ENCODE data around the gene SYNGR2. TPM values are rescaled to one million over a fixed set of nuclear protein-coding genes. Genes with fewer than 3 reads are reported as not detected.

The SYNGR2 gene
- total and polyA plus RNA-seq, 2 of the 8 experiments (the other 6 are each of a cell fraction or from before 2014, with no cell fraction given): 50.0 to 139 TPM

GRCh38 chr17:78184868-78185267 is 16.5 kb downstream of the SYNGR2 start:
- Histone ChIP-seq H3K23ac (ENCODE audit: insufficient read length) (no peak overlapping the region), H3K4me3 (ENCODE audit: extremely low read depth in 1 of 4, insufficient read depth in 2 of 4, low read depth in 3 of 4, low read length in 4 of 4) (no peak overlapping the region; a peak in 1 of 8 replicates), H2BK15ac (ENCODE audit: low read length) (no peak overlapping the region), H4K91ac (replicated peaks; ENCODE audit: insufficient read length, low read length) (no peak overlapping the region), H3K56ac (replicated peaks; ENCODE audit: insufficient read length, low read depth, low read length) (no peak overlapping the region), H3K27me3 (replicated peaks in 1 of 4; ENCODE audit: control insufficient read depth in 3 of 4, extremely low read depth in 1 of 4, insufficient read depth in 3 of 4, low read length in 3 of 4) (no peaks in the 10 kb centered on the region; a peak in 1 of 7 replicates), H2AK5ac (ENCODE audit: low read depth, low read length) (no peak overlapping the region), H2BK12ac (ENCODE audit: low read depth, low read length) (no peak overlapping the region), H4K20me1 (replicated peaks in 1 of 2; ENCODE audit: control insufficient read depth in 1 of 2, insufficient read depth in 2 of 2, low read length in 2 of 2) (peaks cover 10% of the 10 kb centered on the region in 2 experiments), H3K18ac (ENCODE audit: extremely low read depth, low read length) (no peak overlapping the region), H3K27ac (ENCODE audit: low read depth, low read length) (no peak overlapping the region), H3K9me3 (ENCODE audit: insufficient read depth in 2 of 2, low read depth in 1 of 2, low read length in 1 of 2) (no peaks in the 10 kb centered on the region), H3K23me2 (ENCODE audit: low read depth, low read length) (peaks cover 4% of the 10 kb centered on the region), H3K14ac (ENCODE audit: insufficient read length) (no peak overlapping the region), H2AFZ (ENCODE audit: low read length) (no peak overlapping the region), H2BK120ac (replicated peaks; ENCODE audit: low read depth, low read length) (no peak overlapping the region), H2BK5ac (ENCODE audit: low read depth, low read length) (no peak overlapping the region; the same call in 1 of the 2 replicates), H3K79me2 (ENCODE audit: control insufficient read depth in 1 of 2, insufficient read depth in 2 of 2, low read length in 2 of 2) (peaks cover 0 to 42% of the 10 kb centered on the region in 2 experiments; a peak in 3 of 4 replicates), H3K4me2 (ENCODE audit: insufficient read depth in 1 of 2, low read depth in 2 of 2, low read length in 2 of 2) (peak overlapping the region; percentile 45 to 80), H3K79me1 (ENCODE audit: low read depth, low read length) (peaks cover 12% of the 10 kb centered on the region), H4K5ac (ENCODE audit: insufficient read length, low read depth, low read length) (no peak overlapping the region), H2BK20ac (ENCODE audit: low read length) (no peak overlapping the region), H3K4me1 (replicated peaks in 1 of 4; ENCODE audit: control insufficient read depth in 3 of 4, insufficient read depth in 4 of 4, low read length in 3 of 4) (peaks cover 0 to 13% (median 5%) of the 10 kb centered on the region in 4 experiments; a peak in 6 of 7 replicates), H3K4ac (replicated peaks; ENCODE audit: insufficient read length, low read depth, low read length) (no peak overlapping the region), H3K9ac (replicated peaks in 1 of 4; ENCODE audit: extremely low read depth in 1 of 4, low read depth in 3 of 4, low read length in 3 of 4) (peak overlapping the region in 1 of 4 experiments; percentile 24; a peak in 1 of 7 replicates), H3K36me3 (ENCODE audit: control insufficient read depth in 2 of 4, insufficient read depth in 4 of 4, low read length in 3 of 4) (peaks cover 22 to 52% (median 36%) of the 10 kb centered on the region in 4 experiments), H4K8ac (ENCODE audit: extremely low read depth, insufficient read depth, low read length) (no peak overlapping the region)
- no peak for TF ChIP-seq CTCF (IDR thresholded peaks at IDR 0.05; ENCODE audit: control extremely low read depth in 1 of 3, insufficient read depth in 1 of 3, low read depth in 1 of 3, low read length in 3 of 3)
- TF ChIP-seq JUN (IDR thresholded peaks at IDR 0.05; ENCODE audit: low read depth, low read length): no peak
- no peak for TF ChIP-seq CBX8 (IDR thresholded peaks at IDR 0.05; ENCODE audit: borderline replicate concordance, low read depth, low read length)
- no peak for TF ChIP-seq BCL11A (IDR thresholded peaks at IDR 0.05; ENCODE audit: low read depth in 2 of 2, low read length in 2 of 2)
- CTCF ChIA-PET (ENCODE audit: partially characterized antibody): interaction anchor here (1.9 to 6.9 kb wide), 3 partner anchors 9 to 50 kb away, joined by 5 to 76 read pairs (median 65); no protein-coding TSS in a partner anchor
- 89% methylated on average over 9 of the region's 9 CpGs; no CpG with 5 or more reads in 1 of the 2 experiments for WGBS, 2 experiments (ENCODE audit: extremely low coverage in 1 of 2, insufficient coverage in 1 of 2, insufficient read length in 1 of 2, insufficient replicate concordance in 2 of 2, low coverage in 1 of 2, low lambda C conversion rate in 2 of 2, missing lambda C conversion rate in 1 of 2)
- POLR2A ChIA-PET (ENCODE audit: partially characterized antibody): interaction anchor here (0.7 to 7.3 kb wide), 9 partner anchors 8 to 54 kb away, joined by 3 to 67 read pairs (median 6); no protein-coding TSS in a partner anchor
- no peak for DNase-seq (ENCODE audit: low read depth in 1 of 2, low spot score in 2 of 2)
- FAIRE-seq: no peak

All from H1 (cell line).